HepG2 (cell line): ENCODE data around the gene KLF6. TPM values are rescaled to one million over a fixed set of nuclear protein-coding genes. Genes with fewer than 3 reads are reported as not detected.

ENCODE experiments used
- ATF7 ChIP-seq, 2 experiments: fragments of 450-650 bp in 1 of 2; sonication (generic) in 1 of 2; formaldehyde crosslinking in 1 of 2; IDR thresholded peaks; 2 replicates each; pipeline versions ENCODE4 v1.4.0 to v1.6.1; 2016 to 2020; ENCODE audit warnings: antibody characterized with exemption in 1 of 2, mild to moderate bottlenecking in 1 of 2, missing genetic modification reagents in 1 of 2
- BHLHE40 ChIP-seq: IDR thresholded peaks from 2 replicates; pipeline ENCODE4 v1.6.1; 2011; ENCODE audit warnings: low read length, improper control_type of control experiment
- MED13 ChIP-seq: sonication (generic); formaldehyde crosslinking; IDR thresholded peaks from 2 replicates; pipeline ENCODE4 v1.5.0; 2020; ENCODE audit warnings: missing genetic modification reagents
- SMAD1 ChIP-seq: sonication (generic); formaldehyde crosslinking; IDR thresholded peaks from 2 replicates; pipeline ENCODE4 v1.4.0; 2020; ENCODE audit warnings: missing genetic modification reagents, low read depth, mild to moderate bottlenecking, borderline replicate concordance
- SRSF4 ChIP-seq: fragments of 200-400 bp; formaldehyde crosslinking; IDR thresholded peaks from one replicate; pipeline ENCODE4 v1.6.1; 2018; ENCODE audit warnings: mild to moderate bottlenecking, low read depth, low read length, moderate library complexity; ENCODE audit not compliant: poor library complexity, severe bottlenecking
- YEATS4 ChIP-seq: sonication (generic); formaldehyde crosslinking; IDR thresholded peaks from 2 replicates; pipeline ENCODE4 v1.4.0; 2020; ENCODE audit warnings: missing genetic modification reagents, borderline replicate concordance
- ZNF331 ChIP-seq: sonication (generic); formaldehyde crosslinking; IDR thresholded peaks from 2 replicates; pipeline ENCODE4 v1.4.0; 2020; ENCODE audit warnings: missing genetic modification reagents
- ZNF557 ChIP-seq: sonication (generic); formaldehyde crosslinking; IDR thresholded peaks from 2 replicates; pipeline ENCODE4 v1.4.0; 2020; ENCODE audit warnings: missing genetic modification reagents
- ZNF558 ChIP-seq: sonication (generic); formaldehyde crosslinking; IDR thresholded peaks from 2 replicates; pipeline ENCODE4 v1.9.0; 2022; ENCODE audit warnings: mild to moderate bottlenecking, missing genetic modification reagents, borderline replicate concordance
- ZNF766 ChIP-seq: sonication (generic); formaldehyde crosslinking; IDR thresholded peaks from 2 replicates; pipeline ENCODE4 v1.5.0; 2020; ENCODE audit warnings: missing genetic modification reagents, borderline replicate concordance
- polyA plus RNA-seq, 8 experiments: library from polyadenylated mRNA; depleted of rRNA in 3 of 8; stranded (reverse) in 7 of 8; unstranded in 1 of 8; fragments of >200 nt; fragmentation: Illumina TruSeq in 4 of 8; extraction: Trizol in 4 of 8; gene quantifications; 2 replicates each; pipeline versions ENCODE4 v1.2.1 to v1.2.3, GENCODE V29; 2011 to 2016; ENCODE audit warnings: low read depth in 4 of 8, missing spikeins in 1 of 8, mixed read lengths in 1 of 8; ENCODE audit not compliant: insufficient read depth in 1 of 8
- total RNA-seq, 5 experiments: library from RNA; depleted of rRNA; stranded (reverse); fragments of >200 nt; fragmentation: Illumina TruSeq; extraction: Trizol; gene quantifications; 2 replicates each; pipeline ENCODE4 v1.2.3, GENCODE V29; 2016; ENCODE audit warnings: low read depth in 1 of 5
- TF ChIP-seq, protein P1 (sequence below), 2 experiments: IDR thresholded peaks; 2 replicates each; pipeline ENCODE4 v1.6.1; 2011 to 2012; ENCODE audit warnings: low read length in 2 of 2, borderline replicate concordance in 1 of 2, low read depth in 1 of 2, mild to moderate bottlenecking in 1 of 2, moderate library complexity in 1 of 2
- TF ChIP-seq, protein P2 (sequence below): sonication (generic); formaldehyde crosslinking; IDR thresholded peaks from 2 replicates; pipeline ENCODE4 v1.5.0; 2020; ENCODE audit warnings: mild to moderate bottlenecking, missing genetic modification reagents, borderline replicate concordance
- TF ChIP-seq, protein P3 (sequence below): sonication (generic); formaldehyde crosslinking; IDR thresholded peaks from 2 replicates; pipeline ENCODE4 v1.8.1; 2023; ENCODE audit warnings: mild to moderate bottlenecking, moderate library complexity, missing genetic modification reagents
- TF ChIP-seq, protein P4 (sequence below): sonication (generic); formaldehyde crosslinking; IDR thresholded peaks from 2 replicates; pipeline ENCODE4 v1.5.0; 2020; ENCODE audit warnings: missing genetic modification reagents

The KLF6 gene
- total and polyA plus RNA-seq, 2 of the 13 experiments (the other 11 are each of a cell fraction or from before 2014, with no cell fraction given) = 27.0 to 71.9 TPM

DNA sequence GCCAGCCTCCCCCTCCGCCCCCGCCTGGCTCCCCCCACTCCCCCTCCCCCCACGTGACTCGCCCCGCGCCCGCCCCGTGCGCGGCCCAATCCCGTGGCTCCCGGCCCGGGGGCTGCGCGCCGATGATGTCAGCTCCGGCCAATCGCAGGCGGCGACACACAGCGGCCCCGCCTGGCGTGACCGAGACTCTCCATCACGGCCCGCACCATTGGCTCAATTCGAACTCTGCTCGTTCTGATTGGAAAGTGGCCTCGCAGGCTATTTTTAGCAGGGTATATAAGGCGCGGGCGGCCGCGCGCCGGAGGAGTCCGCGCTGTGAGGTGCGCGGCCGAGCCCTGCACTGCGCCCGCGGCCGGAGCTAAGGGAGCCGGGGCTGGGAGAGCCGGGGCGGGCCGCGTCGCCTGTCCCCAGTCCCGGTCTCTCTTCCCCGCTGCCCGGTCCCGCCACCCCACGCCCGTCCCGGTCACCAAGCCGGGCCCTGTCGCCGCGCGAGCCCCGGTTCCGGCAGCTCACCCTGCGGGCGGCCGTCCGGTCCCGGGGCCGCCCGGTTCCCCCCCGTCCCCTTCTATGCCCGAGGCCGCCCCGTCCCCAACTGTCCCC, 342 bp upstream of the KLF6 start (continued):
- TF ChIP-seq, protein P1, sequence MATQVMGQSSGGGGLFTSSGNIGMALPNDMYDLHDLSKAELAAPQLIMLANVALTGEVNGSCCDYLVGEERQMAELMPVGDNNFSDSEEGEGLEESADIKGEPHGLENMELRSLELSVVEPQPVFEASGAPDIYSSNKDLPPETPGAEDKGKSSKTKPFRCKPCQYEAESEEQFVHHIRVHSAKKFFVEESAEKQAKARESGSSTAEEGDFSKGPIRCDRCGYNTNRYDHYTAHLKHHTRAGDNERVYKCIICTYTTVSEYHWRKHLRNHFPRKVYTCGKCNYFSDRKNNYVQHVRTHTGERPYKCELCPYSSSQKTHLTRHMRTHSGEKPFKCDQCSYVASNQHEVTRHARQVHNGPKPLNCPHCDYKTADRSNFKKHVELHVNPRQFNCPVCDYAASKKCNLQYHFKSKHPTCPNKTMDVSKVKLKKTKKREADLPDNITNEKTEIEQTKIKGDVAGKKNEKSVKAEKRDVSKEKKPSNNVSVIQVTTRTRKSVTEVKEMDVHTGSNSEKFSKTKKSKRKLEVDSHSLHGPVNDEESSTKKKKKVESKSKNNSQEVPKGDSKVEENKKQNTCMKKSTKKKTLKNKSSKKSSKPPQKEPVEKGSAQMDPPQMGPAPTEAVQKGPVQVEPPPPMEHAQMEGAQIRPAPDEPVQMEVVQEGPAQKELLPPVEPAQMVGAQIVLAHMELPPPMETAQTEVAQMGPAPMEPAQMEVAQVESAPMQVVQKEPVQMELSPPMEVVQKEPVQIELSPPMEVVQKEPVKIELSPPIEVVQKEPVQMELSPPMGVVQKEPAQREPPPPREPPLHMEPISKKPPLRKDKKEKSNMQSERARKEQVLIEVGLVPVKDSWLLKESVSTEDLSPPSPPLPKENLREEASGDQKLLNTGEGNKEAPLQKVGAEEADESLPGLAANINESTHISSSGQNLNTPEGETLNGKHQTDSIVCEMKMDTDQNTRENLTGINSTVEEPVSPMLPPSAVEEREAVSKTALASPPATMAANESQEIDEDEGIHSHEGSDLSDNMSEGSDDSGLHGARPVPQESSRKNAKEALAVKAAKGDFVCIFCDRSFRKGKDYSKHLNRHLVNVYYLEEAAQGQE (IDR thresholded peaks at IDR 0.05; ENCODE audit: borderline replicate concordance in 1 of 2, low read depth in 1 of 2, low read length in 2 of 2) = peak in 1 of 2 experiments; percentile 77; a peak in 1 of 4 replicates
- TF ChIP-seq ATF7 (IDR thresholded peaks at IDR 0.05) (peak; percentile 94), ATF7 (CRISPR knock-in tag; IDR thresholded peaks at IDR 0.05) (peak; percentile 98), YEATS4 (CRISPR knock-in tag) (peak; percentile 70; the same call in 1 of the 2 replicates), BHLHE40 (peak; percentile 78), SMAD1 (CRISPR knock-in tag) (peak; percentile 43; the same call in 1 of the 2 replicates), MED13 (CRISPR knock-in tag) (peak; percentile 55; the same call in 1 of the 2 replicates), ZNF557 (CRISPR knock-in tag) (0 out of 2 replicates have a peak, but pooled peaks have one; percentile 12), ZNF558 (CRISPR knock-in tag) (no peak), ZNF766 (CRISPR knock-in tag) (peak; percentile 69; the same call in 1 of the 2 replicates), ZNF331 (0 out of 2 replicates have a peak, but pooled peaks have one; percentile 11), SRSF4 (peak; percentile 96)
- TF ChIP-seq, protein P2, sequence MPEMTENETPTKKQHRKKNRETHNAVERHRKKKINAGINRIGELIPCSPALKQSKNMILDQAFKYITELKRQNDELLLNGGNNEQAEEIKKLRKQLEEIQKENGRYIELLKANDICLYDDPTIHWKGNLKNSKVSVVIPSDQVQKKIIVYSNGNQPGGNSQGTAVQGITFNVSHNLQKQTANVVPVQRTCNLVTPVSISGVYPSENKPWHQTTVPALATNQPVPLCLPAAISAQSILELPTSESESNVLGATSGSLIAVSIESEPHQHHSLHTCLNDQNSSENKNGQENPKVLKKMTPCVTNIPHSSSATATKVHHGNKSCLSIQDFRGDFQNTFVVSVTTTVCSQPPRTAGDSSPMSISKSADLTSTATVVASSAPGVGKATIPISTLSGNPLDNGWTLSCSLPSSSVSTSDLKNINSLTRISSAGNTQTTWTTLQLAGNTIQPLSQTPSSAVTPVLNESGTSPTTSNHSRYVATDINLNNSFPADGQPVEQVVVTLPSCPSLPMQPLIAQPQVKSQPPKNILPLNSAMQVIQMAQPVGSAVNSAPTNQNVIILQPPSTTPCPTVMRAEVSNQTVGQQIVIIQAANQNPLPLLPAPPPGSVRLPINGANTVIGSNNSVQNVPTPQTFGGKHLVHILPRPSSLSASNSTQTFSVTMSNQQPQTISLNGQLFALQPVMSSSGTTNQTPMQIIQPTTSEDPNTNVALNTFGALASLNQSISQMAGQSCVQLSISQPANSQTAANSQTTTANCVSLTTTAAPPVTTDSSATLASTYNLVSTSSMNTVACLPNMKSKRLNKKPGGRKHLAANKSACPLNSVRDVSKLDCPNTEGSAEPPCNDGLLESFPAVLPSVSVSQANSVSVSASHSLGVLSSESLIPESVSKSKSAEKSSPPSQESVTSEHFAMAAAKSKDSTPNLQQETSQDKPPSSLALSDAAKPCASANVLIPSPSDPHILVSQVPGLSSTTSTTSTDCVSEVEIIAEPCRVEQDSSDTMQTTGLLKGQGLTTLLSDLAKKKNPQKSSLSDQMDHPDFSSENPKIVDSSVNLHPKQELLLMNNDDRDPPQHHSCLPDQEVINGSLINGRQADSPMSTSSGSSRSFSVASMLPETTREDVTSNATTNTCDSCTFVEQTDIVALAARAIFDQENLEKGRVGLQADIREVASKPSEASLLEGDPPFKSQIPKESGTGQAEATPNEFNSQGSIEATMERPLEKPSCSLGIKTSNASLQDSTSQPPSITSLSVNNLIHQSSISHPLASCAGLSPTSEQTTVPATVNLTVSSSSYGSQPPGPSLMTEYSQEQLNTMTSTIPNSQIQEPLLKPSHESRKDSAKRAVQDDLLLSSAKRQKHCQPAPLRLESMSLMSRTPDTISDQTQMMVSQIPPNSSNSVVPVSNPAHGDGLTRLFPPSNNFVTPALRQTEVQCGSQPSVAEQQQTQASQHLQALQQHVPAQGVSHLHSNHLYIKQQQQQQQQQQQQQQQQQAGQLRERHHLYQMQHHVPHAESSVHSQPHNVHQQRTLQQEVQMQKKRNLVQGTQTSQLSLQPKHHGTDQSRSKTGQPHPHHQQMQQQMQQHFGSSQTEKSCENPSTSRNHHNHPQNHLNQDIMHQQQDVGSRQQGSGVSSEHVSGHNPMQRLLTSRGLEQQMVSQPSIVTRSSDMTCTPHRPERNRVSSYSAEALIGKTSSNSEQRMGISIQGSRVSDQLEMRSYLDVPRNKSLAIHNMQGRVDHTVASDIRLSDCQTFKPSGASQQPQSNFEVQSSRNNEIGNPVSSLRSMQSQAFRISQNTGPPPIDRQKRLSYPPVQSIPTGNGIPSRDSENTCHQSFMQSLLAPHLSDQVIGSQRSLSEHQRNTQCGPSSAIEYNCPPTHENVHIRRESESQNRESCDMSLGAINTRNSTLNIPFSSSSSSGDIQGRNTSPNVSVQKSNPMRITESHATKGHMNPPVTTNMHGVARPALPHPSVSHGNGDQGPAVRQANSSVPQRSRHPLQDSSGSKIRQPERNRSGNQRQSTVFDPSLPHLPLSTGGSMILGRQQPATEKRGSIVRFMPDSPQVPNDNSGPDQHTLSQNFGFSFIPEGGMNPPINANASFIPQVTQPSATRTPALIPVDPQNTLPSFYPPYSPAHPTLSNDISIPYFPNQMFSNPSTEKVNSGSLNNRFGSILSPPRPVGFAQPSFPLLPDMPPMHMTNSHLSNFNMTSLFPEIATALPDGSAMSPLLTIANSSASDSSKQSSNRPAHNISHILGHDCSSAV (CRISPR knock-in tag) = 0 out of 2 replicates have a peak, but pooled peaks have one; percentile 80
- TF ChIP-seq, protein P3, sequence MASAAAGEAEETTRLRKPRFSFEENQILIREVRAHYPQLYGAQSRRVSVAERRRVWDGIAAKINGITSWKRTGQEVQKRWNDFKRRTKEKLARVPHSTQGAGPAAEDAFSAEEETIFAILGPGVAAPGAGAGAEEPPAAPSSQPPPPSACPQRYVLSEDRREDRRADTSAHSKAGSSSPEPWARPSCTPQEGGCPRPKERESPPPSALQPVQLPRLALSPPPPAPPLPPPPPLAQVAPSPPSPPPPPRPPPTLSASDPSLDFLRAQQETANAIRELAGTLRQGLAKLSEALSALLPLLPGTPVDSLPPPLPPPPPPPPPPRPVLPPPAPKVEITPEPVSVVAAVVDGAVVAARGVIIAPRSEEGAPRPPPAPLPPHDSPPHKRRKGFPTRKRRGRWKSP = peak; percentile 58; the same call in 1 of the 2 replicates
- TF ChIP-seq, protein P4, sequence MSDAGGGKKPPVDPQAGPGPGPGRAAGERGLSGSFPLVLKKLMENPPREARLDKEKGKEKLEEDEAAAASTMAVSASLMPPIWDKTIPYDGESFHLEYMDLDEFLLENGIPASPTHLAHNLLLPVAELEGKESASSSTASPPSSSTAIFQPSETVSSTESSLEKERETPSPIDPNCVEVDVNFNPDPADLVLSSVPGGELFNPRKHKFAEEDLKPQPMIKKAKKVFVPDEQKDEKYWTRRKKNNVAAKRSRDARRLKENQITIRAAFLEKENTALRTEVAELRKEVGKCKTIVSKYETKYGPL (CRISPR knock-in tag) = peak; percentile 61; the same call in 1 of the 2 replicates
